SK-N-SH (cell line): ENCODE data around the gene CATSPERZ. TPM values are rescaled to one million over a fixed set of nuclear protein-coding genes. Genes with fewer than 3 reads are reported as not detected.

Experiments
- CTCF ChIA-PET: fragments of 300-600, 350-600 bp; formaldehyde crosslinking; extraction: SDS; loops from one replicate; lab custom pipeline; 2021; lab: Yijun Ruan, JAX
- POLR2A ChIA-PET: fragments of 350-600 bp; sonication (Branson Sonifier 250); formaldehyde crosslinking; extraction: SDS; loops from one replicate; lab custom pipeline; 2020; ENCODE audit warnings: antibody characterized with exemption, inconsistent platforms; lab: Yijun Ruan, JAX
- DNase-seq: peaks from one replicate; pipeline ENCODE4 v3.0.0; 2012
- H2AFZ ChIP-seq: fragments of 200-600 bp; sonication (generic); 2 replicates; pipeline ENCODE4 v1.8.1; 2016; ENCODE audit warnings: antibody characterized with exemption, mild to moderate bottlenecking, low read depth
- H3F3A ChIP-seq: fragments of 200-600 bp; sonication (generic); replicated peaks from 2 replicates; pipeline ENCODE3; 2016; ENCODE audit warnings: antibody characterized with exemption, mild to moderate bottlenecking; ENCODE audit not compliant: insufficient read depth
- H3K27ac ChIP-seq, 2 experiments: fragments of 200-500 bp in 1 of 2; fragments of 200-600 bp in 1 of 2; sonication (Bioruptor generic) in 1 of 2; sonication (generic), shearing (Covaris generic) in 1 of 2; 2 replicates each; pipeline versions ENCODE4 v1.5.1 to v1.6.1; 2014 to 2016; ENCODE audit warnings: low read depth in 2 of 2, inconsistent platforms in 1 of 2, low read length in 1 of 2, mild to moderate bottlenecking in 1 of 2, mixed read lengths in 1 of 2
- H3K27me3 ChIP-seq: fragments of 200-600 bp; sonication (generic), shearing (Covaris generic); 2 replicates; pipeline ENCODE4 v1.6.1; 2016; ENCODE audit warnings: mixed run types; ENCODE audit not compliant: insufficient read depth
- H3K36me3 ChIP-seq, 2 experiments: fragments of 200-500 bp in 1 of 2; fragments of 200-600 bp in 1 of 2; sonication (Bioruptor generic) in 1 of 2; sonication (generic) in 1 of 2; replicated peaks in 1 of 2; 2 replicates each; pipeline versions ENCODE3 to v1.5.1; 2014 to 2016; ENCODE audit warnings: low read length in 1 of 2, mild to moderate bottlenecking in 1 of 2; ENCODE audit not compliant: insufficient read depth in 2 of 2, control insufficient read depth in 1 of 2
- H3K4me1 ChIP-seq, 2 experiments: fragments of 200-500 bp in 1 of 2; fragments of 200-600 bp in 1 of 2; sonication (Bioruptor generic) in 1 of 2; sonication (generic), shearing (Covaris generic) in 1 of 2; 2 replicates each; pipeline versions ENCODE4 v1.5.1 to v1.6.1; 2014 to 2016; ENCODE audit warnings: low read depth in 1 of 2, low read length in 1 of 2, mixed run types in 1 of 2; ENCODE audit not compliant: insufficient read depth in 2 of 2, control insufficient read depth in 1 of 2
- H3K4me2 ChIP-seq: fragments of 200-600 bp; sonication (generic), shearing (Covaris generic); 2 replicates; pipeline ENCODE4 v1.6.1; 2017; ENCODE audit warnings: mixed run types
- H3K4me3 ChIP-seq, 2 experiments: fragments of 200-500 bp in 1 of 2; fragments of 200-600 bp in 1 of 2; sonication (Bioruptor generic) in 1 of 2; sonication (generic), shearing (Covaris generic) in 1 of 2; 2 replicates each; pipeline versions ENCODE4 v1.5.1 to v1.8.1; 2014 to 2016; ENCODE audit warnings: low read depth in 2 of 2, inconsistent platforms in 1 of 2, low read length in 1 of 2, mild to moderate bottlenecking in 1 of 2, mixed read lengths in 1 of 2, moderate library complexity in 1 of 2
- H3K79me2 ChIP-seq: fragments of 200-600 bp; sonication (generic); 2 replicates; pipeline ENCODE4 v1.8.1; 2017; ENCODE audit warnings: mild to moderate bottlenecking; ENCODE audit not compliant: insufficient read depth
- H3K9ac ChIP-seq: fragments of 200-600 bp; sonication (generic); 2 replicates; pipeline ENCODE4 v1.6.1; 2017; ENCODE audit warnings: mixed run types
- H3K9me2 ChIP-seq: fragments of 200-600 bp; sonication (generic); 2 replicates; pipeline ENCODE4 v1.6.1; 2017; ENCODE audit warnings: mixed run types
- H3K9me3 ChIP-seq: fragments of 200-600 bp; sonication (generic); 2 replicates; pipeline ENCODE4 v1.6.1; 2017; ENCODE audit warnings: mixed run types, mild to moderate bottlenecking, moderate library complexity
- H4K20me1 ChIP-seq: fragments of 200-600 bp; sonication (generic); 2 replicates; pipeline ENCODE4 v1.6.1; 2017; ENCODE audit warnings: mild to moderate bottlenecking, mixed run types; ENCODE audit not compliant: insufficient read depth
- CHD2 ChIP-seq: fragments of 150-350 bp; IDR thresholded peaks from 2 replicates; pipeline ENCODE4 v1.6.1; 2018; ENCODE audit warnings: low read length; ENCODE audit not compliant: partially characterized antibody
- ELF1 ChIP-seq: IDR thresholded peaks from 2 replicates; pipeline ENCODE4 v1.4.0; 2012
- EZH2phosphoT487 ChIP-seq: fragments of 200-600 bp; sonication (generic); IDR thresholded peaks from 2 replicates; pipeline ENCODE4 v1.6.1; 2017; ENCODE audit warnings: low read depth, mixed run types, mild to moderate bottlenecking, antibody characterized with exemption, moderate library complexity, borderline replicate concordance
- FOSL2 ChIP-seq: IDR thresholded peaks from 2 replicates; pipeline ENCODE4 v1.4.0; 2012; ENCODE audit warnings: low read depth, mild to moderate bottlenecking, moderate library complexity, borderline replicate concordance
- FOXM1 ChIP-seq: IDR thresholded peaks from 2 replicates; pipeline ENCODE4 v1.4.0; 2012; ENCODE audit warnings: low read depth, mild to moderate bottlenecking
- GABPA ChIP-seq: IDR thresholded peaks from 2 replicates; pipeline ENCODE4 v1.4.0; 2012; ENCODE audit warnings: low read depth, mild to moderate bottlenecking
- JUND ChIP-seq: IDR thresholded peaks from 2 replicates; pipeline ENCODE4 v1.4.0; 2012
- NFIC ChIP-seq: IDR thresholded peaks from 2 replicates; pipeline ENCODE4 v1.4.0; 2012; ENCODE audit warnings: borderline replicate concordance
- POLR2AphosphoS5 ChIP-seq: IDR thresholded peaks from 2 replicates; pipeline ENCODE4 v1.6.1; 2012; ENCODE audit warnings: low read depth, low read length
- RAD21 ChIP-seq: IDR thresholded peaks from 2 replicates; pipeline ENCODE4 v1.6.1; 2012; ENCODE audit warnings: mild to moderate bottlenecking, low read length
- REST ChIP-seq: IDR thresholded peaks from 2 replicates; pipeline ENCODE4 v1.6.1; 2012; ENCODE audit warnings: mild to moderate bottlenecking, low read depth, low read length, moderate library complexity
- SIN3A ChIP-seq: IDR thresholded peaks from 2 replicates; pipeline ENCODE4 v1.6.1; 2012; ENCODE audit warnings: low read depth, mild to moderate bottlenecking, low read length, moderate library complexity, borderline replicate concordance
- TAF1 ChIP-seq: IDR thresholded peaks from 2 replicates; pipeline ENCODE4 v1.6.1; 2012; ENCODE audit warnings: low read depth, mild to moderate bottlenecking, low read length, moderate library complexity, borderline replicate concordance
- USF2 ChIP-seq: fragments of 150-350 bp; IDR thresholded peaks from 2 replicates; pipeline ENCODE4 v1.6.1; 2017; ENCODE audit warnings: antibody characterized with exemption, low read length, low read depth, borderline replicate concordance
- YY1 ChIP-seq: IDR thresholded peaks from 2 replicates; pipeline ENCODE4 v1.4.0; 2012; ENCODE audit warnings: low read depth, mild to moderate bottlenecking
- ZBTB33 ChIP-seq: IDR thresholded peaks from 2 replicates; pipeline ENCODE4 v1.4.0; 2012; ENCODE audit warnings: low read depth, borderline replicate concordance
- WGBS: methylation state at CpG from one replicate; pipeline ENCODE4 v1.1.6; 2017; ENCODE audit warnings: low lambda C conversion rate; 5-methylcytosine and 5-hydroxymethylcytosine counted together
- polyA plus RNA-seq, 3 experiments: library from polyadenylated mRNA; depleted of rRNA; stranded (reverse); fragments of >200 nt; gene quantifications; 2 replicates each; pipeline ENCODE4 v1.2.3, GENCODE V29; 2012

CATSPERZ gene
- polyA plus RNA-seq, 1 of the 3 experiments (the other 2 are of a cell fraction), result 0.54 TPM

- Histone ChIP-seq H3K9ac (no peak overlapping the region), H3K9me2 (no peaks in the 10 kb centered on the region), H3K4me2 (no peak overlapping the region), H3K36me3 (peaks cover 29 to 38% of the 10 kb centered on the region in 2 experiments), H4K20me1 (no peaks in the 10 kb centered on the region), H3K27me3 (no peaks in the 10 kb centered on the region), H3F3A (peaks cover 3% of the 10 kb centered on the region), H3K4me3 (no peak overlapping the region), H3K27ac (no peak overlapping the region), H3K4me1 (peaks cover 0 to 21% of the 10 kb centered on the region in 2 experiments; a peak in 2 of 4 replicates), H3K9me3 (no peaks in the 10 kb centered on the region), H3K79me2 (no peaks in the 10 kb centered on the region; the same call in none of the 2 replicates)
- 92% methylated on average over 4 of the region's 4 CpGs for WGBS
- POLR2A ChIA-PET, result no interaction called here
- DNase-seq, result no peak
- TF ChIP-seq NFIC (no peak), FOSL2 (no peak), TAF1 (no peak), SIN3A (no peak)
- TF ChIP-seq, all 33 proteins: peak for 0
- CTCF ChIA-PET, result no interaction called here
- H2AFZ ChIP-seq, result no peak overlapping the region
Measured at GRCh38 chr11:64259533-64260067, 40.6 kb upstream of the CATSPERZ start.

- Histone ChIP-seq H3K27ac (no peak overlapping the region), H3K4me1 (peaks cover 0 to 27% of the 10 kb centered on the region in 2 experiments; a peak in 2 of 4 replicates), H3K36me3 (peaks cover 30 to 33% of the 10 kb centered on the region in 2 experiments), H2AFZ (no peak overlapping the region), H3K9me3 (no peaks in the 10 kb centered on the region), H3K9ac (no peak overlapping the region), H3K4me2 (no peak overlapping the region), H3K79me2 (no peaks in the 10 kb centered on the region; the same call in none of the 2 replicates), H3K9me2 (no peaks in the 10 kb centered on the region), H3F3A (peaks cover 3% of the 10 kb centered on the region), H3K4me3 (no peak overlapping the region), H3K27me3 (no peaks in the 10 kb centered on the region), H4K20me1 (no peaks in the 10 kb centered on the region)
- no peak for DNase-seq
- ChIA-PET CTCF (interaction anchor here (5.7 kb wide), 1 partner anchor 9 kb away, joined by 119 read pairs; the partner anchor contains the start of gene PLCB3), POLR2A (no interaction called here)
- WGBS, result 94% methylated on average over 6 of the region's 6 CpGs
- no peak for TF ChIP-seq YY1
- TF ChIP-seq REST, result no peak
- TF ChIP-seq RAD21, result no peak
- TF ChIP-seq GABPA, result no peak
- TF ChIP-seq JUND, result no peak
- no peak for TF ChIP-seq USF2
- TF ChIP-seq ZBTB33, result no peak
- TF ChIP-seq POLR2AphosphoS5, result no peak
- TF ChIP-seq ELF1, result no peak
- TF ChIP-seq FOXM1, result no peak
- TF ChIP-seq EZH2phosphoT487, result no peak
- no peak for TF ChIP-seq CHD2
Measured at GRCh38 chr11:64260147-64260708, 39.9 kb upstream of the CATSPERZ start.
